Measurements from ENCODE around the gene MAST4.

DNA sequence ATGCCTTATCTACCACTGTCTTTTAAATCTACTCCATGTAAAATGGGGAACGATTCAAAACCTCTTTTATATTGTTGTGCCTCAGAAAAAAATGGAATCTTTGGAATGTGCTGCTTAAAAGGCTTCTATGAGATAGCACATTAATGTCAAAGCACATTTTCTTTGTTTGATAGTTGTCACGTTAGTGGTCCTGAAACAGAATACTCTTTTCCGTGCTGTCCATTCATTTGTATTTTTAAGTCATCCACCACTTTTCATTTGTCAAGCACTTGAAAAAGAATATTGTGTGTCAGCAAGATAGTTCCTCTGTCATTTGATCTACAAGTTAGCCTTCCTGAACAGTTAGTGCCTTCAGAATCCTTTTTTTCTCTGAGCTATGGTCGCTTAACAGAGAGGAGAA, 246.9 kb downstream of the MAST4 start:
- TF ChIP-seq POLR2AphosphoS5 (IDR thresholded peaks at IDR 0.05; ENCODE audit: low read depth) (no peak), SPI1 (IDR thresholded peaks at IDR 0.05; ENCODE audit: borderline replicate concordance, low read depth) (no peak)
- TF ChIP-seq, protein P1, sequence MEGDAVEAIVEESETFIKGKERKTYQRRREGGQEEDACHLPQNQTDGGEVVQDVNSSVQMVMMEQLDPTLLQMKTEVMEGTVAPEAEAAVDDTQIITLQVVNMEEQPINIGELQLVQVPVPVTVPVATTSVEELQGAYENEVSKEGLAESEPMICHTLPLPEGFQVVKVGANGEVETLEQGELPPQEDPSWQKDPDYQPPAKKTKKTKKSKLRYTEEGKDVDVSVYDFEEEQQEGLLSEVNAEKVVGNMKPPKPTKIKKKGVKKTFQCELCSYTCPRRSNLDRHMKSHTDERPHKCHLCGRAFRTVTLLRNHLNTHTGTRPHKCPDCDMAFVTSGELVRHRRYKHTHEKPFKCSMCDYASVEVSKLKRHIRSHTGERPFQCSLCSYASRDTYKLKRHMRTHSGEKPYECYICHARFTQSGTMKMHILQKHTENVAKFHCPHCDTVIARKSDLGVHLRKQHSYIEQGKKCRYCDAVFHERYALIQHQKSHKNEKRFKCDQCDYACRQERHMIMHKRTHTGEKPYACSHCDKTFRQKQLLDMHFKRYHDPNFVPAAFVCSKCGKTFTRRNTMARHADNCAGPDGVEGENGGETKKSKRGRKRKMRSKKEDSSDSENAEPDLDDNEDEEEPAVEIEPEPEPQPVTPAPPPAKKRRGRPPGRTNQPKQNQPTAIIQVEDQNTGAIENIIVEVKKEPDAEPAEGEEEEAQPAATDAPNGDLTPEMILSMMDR (IDR thresholded peaks at IDR 0.05; ENCODE audit: insufficient read depth, low read length): no peak
- TF ChIP-seq, protein P2, sequence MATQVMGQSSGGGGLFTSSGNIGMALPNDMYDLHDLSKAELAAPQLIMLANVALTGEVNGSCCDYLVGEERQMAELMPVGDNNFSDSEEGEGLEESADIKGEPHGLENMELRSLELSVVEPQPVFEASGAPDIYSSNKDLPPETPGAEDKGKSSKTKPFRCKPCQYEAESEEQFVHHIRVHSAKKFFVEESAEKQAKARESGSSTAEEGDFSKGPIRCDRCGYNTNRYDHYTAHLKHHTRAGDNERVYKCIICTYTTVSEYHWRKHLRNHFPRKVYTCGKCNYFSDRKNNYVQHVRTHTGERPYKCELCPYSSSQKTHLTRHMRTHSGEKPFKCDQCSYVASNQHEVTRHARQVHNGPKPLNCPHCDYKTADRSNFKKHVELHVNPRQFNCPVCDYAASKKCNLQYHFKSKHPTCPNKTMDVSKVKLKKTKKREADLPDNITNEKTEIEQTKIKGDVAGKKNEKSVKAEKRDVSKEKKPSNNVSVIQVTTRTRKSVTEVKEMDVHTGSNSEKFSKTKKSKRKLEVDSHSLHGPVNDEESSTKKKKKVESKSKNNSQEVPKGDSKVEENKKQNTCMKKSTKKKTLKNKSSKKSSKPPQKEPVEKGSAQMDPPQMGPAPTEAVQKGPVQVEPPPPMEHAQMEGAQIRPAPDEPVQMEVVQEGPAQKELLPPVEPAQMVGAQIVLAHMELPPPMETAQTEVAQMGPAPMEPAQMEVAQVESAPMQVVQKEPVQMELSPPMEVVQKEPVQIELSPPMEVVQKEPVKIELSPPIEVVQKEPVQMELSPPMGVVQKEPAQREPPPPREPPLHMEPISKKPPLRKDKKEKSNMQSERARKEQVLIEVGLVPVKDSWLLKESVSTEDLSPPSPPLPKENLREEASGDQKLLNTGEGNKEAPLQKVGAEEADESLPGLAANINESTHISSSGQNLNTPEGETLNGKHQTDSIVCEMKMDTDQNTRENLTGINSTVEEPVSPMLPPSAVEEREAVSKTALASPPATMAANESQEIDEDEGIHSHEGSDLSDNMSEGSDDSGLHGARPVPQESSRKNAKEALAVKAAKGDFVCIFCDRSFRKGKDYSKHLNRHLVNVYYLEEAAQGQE (IDR thresholded peaks at IDR 0.05; ENCODE audit: insufficient replicate concordance, low read depth): no peak
